ENCODE measurements around the gene IRX4.

The IRX4 gene

DNA sequence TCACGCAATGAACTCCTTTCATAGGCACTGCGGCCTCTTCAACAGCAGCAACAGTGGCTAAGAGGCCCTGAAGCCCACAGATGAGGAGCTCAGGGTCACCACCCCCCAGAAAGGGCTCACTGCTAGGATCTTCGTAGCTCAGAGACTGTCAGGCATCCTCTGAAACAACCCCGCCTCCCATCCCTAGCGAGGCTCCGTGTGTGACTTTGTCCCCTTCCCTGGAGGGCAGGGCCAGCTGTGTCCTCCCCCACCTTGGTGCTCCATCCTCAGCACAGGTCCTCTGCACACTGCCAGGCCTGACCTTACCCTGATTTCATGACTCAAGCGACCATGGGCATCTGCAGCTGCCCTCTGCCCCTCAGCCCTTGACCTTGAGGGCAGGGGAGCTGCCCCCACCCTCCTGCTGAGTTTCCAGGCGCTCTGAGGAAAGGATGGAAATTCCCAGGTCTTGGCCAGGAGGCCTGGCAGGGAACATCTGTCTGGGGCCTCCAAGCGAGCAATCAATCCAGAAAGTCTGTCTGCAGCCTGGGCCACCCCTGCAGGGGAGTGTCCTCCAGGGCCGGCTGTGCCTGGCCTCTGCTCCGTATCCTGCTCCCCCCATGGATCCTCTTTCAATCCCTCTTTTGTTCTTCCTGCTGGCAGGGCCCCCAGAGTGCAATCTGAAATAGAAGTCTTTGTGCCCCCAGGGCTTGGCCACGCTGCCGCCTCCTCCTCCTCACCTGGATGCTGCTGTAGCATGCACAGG, 6.8 kb upstream of the IRX4 start:
- DNase-seq = no peak

DNA sequence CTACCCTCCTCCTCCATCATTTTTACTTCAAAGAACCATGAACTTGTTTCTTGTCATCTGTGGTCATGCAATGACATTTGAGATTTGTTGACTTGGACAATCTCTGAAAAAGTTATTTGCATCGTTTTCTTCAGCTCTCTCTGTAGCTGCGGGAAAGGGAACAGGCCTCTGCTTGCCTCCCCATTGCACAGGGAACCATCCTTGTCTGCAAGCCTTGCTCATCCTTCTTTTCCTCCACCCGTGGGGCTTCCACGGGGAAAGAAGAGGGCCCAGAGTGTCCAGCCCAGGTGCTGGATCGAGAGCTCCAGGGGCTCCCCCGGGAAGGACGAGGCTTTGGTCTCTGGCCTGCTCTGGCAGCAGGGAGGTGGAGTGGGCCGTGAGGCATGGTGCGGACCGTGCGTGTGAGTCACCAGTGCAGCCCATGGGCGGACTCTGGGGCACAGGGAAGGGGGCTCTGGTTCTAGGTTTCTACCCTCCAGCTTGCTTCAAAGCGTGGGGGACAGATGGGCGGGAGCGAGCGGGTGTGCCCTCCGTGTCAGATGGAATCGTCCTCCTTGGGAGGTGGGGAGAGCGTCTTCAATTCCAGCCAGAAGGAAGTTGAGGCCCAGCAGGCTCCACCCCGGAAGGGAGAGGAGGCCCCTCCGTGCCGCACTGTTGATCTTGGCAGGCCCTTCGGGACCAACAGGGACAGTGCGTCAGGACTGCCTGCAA, 6.0 kb upstream of the IRX4 start:
- no peak for DNase-seq

DNA sequence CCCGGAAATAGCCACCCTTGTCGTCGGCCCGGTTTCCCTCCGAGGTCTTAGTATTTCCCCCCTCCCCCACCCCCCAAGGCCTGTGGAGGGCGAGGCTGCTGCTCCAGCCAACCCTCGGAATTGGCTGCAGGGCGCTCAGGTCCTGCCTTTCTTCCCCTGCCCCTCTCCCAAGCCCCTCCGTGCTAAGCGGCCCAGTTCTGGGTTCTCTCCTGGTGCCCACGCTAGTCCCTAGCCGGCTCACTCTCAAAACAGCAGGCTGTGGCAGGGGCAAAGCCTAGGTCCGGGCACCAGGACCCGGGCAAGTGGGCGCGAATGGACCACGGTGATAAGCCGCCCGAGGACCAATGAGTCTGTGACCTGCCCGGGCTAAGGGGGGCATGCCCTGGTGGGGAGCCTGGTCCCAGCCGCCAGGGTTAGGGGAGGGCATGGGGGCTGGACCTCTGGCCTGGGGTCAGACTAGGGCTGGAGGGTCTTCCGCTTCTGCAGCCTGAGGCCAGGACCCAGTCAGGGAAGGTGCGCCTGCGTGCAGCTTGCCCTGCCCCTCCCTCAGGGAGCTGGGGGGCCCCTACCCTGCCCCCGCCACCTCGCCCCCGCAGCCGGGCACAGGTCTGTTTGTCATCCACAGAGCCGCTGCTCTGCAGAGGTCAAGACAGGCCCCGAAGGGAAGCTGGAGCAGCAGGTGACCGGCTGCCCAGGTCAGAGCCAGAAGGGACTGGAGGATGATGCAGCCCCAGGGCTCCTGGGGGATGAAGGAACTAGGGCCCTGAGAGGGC, 5.0 kb upstream of the IRX4 start:
- DNase-seq = no peak

DNA sequence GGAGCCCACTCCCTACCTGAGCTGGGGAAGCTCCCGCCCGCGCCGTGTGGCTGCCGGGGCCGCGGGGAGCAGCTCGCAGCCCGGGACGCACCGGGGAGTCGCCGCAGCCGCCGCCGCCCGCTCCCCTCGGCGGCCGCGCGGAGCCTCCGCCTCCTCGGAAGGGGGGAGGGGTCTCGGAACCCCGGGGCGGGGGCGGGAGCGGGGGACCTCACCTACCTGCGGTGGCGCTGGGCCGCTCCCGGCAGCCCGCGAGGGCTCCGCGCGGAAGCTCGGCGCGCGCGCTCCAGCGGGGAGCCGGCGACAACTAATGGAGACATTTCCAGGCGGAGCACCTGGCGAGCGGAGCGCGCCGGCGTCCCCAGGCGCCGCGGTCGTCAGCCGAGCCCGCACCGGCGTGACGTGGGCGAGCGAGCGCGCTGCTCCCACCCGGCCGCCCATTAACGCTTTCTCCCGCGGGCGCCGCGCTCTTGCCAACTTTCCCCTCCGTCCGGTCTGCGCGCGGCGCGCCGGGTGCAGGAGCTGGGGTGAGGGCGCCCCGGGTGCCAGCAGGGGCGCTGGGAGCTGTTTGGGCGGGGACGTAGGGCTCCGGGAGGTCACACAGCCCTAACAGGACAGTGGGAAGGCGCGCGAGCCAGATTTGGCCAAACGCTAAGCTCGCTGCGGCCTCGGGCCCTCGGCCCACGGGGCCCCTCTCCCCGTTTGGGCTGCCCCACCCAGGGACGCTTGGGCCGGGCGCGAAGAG, 4.3 kb upstream of the IRX4 start:
- DNase-seq = no peak

DNA sequence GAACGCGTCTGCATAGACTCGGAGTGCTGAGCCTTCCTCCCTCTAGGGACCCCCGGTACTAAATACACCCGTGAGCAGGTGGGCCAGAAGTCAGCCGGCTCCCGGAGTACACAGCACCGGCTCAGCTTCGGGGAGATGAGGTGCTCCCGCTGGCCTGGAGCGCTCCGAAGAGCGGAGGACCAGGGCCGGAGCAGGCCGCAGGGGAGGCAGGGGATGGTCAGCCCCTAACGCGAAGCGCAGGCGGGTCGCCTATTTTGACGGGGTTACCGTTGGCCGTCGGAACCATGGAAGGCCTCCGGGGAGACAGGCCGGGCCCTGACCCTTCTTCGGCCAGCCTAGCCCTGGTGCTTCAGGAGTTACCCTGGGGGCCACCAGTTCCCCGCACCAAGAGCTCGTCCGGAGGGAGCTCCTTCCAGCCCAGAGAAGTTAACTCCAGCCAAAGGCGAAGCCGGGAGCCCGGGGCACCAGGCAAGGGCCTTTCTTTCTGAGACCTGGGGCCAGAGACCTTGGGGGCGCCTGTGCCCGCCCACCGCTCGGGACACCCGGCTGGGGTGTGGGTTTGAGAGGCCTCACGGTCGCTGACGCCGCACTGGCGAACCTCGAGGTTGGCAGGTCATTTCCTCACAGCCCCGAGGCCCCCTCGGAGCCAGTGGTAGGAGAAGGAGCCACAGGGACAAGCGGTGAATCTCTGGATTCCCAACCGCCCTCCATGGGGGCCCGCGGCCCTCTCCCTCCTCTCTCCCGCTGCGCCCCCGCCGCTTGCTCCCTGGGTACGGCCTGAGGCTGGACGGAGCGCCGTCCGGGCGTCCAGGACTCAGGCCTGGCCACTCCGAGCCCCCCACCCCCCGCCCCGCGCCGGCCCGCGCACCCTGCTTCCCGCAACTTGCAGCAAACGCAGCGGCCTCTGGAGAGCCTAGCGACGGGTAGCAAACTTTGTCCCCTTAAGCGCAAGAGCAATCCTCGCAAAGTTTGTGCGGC, 3.4 kb upstream of the IRX4 start:
- DNase-seq = no peak

DNA sequence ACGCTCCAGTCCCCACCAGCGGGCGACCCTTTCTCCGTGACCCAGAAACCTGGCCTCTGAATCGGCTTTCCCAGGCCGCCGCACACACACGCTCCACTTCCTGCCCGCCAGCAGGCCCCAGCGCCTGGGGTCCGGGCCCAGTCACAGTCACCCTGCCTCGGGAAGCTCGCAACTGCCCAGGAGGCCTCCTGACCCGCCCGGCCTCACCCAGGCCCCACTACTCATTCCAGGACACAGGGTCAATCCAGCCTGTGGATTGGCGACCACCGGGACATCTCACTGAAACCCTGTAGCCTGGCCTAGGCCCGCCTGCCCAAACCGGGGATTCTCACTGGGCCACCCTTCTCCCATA, 2.7 kb upstream of the IRX4 start:
- no peak for DNase-seq

DNA sequence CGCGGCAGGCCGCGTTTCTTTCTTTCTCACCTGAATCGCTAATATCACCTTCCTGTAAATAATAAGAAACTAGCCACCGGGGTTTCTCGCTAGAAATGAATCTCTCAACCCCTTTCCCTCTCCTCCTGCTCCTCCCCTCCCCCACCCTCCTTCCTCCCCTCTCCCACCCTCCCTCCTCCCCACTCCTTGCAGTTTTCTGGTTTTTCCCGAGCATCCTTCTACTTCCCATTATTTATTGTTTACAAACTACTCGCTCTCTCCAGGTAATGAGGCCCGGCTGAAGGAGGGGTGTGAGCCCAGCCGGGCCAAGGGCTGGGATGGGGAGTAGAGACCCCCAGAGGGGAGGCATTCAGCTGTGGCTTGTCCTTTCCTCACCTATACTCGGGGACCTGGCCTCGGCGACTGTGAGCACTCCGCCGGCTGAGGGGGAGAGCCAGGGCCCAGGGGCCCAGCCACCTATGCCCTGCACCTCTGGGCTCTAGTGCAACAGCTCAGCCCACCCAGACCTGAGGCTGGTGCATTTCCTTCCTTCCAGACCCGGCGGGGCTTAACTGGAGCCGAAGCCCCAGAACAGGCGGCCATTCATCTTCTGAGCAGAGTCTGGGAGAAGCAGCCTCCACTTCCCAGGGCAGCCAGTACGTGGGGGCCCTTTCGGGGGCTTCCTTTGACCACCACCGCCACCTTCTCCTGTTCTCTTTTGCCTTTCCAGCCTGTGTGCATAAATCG, 2.1 kb upstream of the IRX4 start:
- no peak for DNase-seq

DNA sequence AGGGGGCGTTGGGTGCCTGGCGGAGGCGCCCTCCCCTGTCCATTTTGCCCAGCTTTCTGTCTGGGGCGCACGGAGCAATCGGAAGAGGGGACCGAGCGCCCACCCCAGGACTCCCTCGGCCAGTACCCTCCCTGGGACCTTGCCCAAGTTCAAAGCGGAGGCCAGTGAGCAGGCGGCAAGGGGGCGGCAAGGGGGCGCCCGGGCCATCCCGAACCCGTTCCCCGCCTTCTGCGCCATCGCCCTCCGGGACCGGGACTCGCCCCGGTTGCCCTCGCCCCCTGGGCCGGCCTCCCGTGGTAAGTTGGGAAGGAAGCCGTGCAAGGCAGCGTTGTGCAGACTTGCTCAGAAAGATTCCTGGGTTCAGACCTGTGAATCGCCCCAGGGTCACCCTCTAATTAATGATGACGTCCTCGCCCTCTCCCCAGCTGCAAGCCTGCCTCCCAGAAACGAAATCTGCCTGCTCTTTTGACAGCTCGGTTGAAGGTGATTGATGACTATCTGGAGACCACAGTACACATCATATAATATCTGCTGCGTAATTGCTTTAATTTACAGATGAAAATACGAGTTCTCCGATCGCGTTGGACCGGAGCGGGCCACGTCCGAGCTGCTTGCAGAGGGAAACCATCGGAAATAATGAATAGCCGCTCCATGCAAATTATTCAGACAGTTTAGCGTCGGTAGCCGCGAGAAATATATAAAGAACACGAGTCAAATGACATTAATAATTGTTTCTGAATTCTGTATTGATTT, 1.4 kb upstream of the IRX4 start:
- DNase-seq = no peak

DNA sequence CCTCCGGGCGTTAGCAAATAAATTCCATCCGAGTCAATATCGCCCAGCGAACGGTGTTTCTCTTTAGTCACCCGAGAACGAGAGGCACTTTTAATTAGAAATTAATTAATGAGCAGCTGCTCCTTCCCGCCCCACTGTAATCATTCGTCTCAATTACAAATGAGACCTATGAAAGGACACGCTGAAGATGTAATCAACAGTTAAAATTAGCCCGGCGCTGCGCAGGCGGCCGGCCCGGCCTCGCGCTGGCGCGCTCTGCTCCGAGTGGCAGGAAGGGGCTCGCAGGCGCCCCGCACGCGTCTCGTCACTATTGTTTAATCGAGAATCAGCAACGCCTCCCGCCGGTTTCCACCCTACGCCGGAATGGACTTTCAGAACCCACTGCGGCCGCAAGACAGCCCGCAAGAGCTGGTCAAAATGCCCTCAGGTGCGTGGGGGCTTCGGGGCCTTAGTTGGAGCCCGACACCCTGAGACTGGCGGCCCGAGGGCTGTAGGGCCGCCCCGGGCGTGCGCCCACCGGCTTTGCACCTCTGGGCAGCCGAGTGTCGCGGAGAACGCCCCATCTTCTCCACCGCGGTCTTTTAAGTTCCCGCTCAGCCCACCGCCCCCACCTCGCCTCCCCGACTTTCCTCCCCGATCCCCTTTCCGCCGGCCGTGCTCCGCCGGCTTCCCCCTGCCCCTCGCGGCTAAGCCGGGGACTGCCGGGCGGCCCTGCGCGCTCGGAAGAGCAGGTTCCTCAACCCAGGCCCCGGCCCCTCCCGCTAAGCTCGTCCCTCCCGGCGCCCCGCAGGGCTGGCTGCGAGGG, 597 bp upstream of the IRX4 start:
- DNase-seq = no peak

DNA sequence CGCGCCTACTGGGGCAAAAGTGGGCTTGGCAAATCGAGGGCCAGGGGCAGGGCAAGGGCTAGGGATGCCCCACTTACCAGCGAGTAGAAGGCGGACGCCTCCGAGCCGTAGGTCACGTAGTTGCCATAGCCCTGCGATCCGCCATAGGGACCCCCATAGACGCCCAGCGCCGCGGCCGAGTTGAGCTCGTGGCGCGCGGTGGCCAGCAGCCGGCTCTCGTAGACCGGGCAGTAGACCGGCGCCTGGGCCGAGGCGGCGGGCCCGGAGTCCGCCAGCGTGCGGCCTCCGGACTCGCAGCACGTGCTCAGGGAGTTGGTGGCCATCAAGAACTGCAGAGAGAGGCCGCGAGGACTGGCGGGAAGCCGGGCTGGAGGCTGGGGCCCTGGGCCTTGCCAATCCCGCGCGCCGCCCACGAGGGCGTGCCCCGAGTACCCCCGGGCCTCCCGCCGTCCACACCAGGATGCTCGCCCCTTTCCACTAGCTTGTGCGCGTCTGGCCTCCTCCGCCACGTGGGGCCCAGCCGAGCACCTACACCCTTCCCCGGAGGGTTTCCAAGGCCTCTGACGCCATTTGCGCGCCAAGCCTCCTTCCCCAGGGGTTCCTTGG, 891 bp downstream of the IRX4 start:
- DNase-seq = no peak

DNA sequence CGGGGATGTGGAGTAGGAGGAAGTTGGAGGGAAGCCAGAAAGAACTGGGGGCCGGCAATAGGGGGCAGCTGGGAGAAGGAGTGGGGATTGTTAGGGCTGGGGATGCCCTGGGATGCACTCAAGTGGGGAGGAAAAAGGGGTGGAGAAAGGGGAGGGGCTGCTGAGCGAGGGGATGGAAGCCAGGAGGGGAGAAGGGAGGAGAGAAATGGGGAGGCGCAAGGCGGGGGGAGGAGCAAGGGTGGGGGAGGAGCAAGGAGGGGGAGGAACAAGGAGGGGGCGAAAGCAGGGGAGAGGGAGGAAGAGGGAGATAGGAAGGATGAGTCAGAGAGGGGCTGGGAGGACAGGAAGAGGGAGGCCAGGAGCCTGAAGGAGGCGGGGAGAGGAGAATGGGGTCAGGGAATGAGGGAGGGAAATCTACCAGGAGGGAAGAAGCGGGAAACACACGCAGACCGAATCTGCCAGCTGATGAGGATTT, 1.6 kb downstream of the IRX4 start:
- no peak for DNase-seq

DNA sequence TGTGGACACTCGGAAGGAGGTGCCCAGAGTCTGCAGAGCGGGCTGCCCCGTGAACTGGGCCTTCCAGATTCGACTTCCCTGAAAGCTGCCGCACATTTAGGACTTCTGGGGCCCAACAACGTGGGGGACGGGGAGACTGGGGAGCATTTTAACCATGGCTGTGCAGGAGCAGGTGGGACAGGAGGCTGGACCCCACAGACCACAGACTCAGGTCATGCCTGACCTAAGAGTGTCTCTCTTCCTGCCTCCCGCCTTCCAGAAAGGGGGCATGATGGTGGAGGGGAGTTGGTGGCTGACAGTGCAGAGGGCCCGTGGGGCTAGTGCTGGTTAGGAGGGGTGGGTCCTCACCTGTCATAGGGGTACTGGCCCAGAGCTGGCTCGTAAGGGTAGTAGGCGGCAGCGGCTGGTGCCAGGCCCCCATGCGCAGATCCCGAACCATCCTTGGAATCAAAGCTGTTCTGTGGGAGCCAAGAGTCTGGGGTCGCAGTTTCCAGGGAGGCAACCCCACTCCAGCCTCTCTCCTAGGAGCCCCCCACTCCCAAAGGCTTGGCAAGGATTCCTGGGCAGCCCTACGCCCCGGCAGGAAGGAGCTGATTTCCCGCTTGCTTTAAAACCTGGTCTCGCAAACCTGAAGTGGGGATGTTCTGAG, 2.2 kb downstream of the IRX4 start:
- no peak for DNase-seq

DNA sequence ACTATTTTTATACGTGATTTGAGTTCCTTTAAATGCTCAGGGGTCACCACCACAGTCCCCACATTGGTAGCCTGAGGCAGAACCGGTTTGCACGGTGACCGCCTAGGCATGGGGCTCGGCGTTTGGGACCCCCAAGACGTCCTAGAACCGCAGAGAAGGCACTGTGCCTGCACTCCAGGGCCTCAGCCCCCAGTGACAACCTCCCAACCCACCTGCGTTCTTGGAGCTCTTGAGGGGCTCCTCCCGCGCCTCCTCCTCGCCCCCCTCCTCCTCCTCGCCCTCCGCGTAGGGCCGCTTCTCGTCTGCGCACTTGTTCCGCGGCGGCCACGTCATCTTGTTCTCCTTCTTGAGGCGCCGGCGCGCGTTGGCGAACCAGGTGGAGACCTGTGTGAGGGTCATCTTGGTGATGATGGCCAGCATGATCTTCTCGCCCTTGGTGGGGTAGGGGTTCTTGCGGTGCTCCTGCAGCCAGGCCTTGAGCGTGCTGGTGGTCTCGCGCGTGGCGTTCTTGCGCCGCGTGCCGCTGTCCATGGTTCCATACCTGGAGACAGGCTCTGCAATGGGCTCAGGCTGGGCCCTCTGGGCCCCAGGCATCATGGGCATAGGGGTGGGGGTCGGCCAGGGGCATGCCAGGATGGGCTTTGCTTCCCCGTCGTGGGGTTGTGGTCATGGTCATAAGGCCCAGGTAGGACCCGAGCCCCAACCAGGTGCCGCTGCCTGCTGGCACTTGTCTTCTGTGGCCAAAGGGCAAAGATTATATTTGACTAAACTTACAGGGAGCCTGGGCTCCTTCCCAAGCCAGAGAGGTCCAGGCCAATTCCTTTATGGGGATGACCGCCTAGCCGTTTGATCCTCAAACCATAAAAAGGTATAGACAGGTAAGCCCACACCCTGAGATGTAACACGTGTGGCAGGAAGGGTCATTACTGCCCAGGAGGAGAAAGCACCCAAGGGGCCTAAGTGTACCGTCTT, 3.1 kb downstream of the IRX4 start:
- DNase-seq = no peak

DNA sequence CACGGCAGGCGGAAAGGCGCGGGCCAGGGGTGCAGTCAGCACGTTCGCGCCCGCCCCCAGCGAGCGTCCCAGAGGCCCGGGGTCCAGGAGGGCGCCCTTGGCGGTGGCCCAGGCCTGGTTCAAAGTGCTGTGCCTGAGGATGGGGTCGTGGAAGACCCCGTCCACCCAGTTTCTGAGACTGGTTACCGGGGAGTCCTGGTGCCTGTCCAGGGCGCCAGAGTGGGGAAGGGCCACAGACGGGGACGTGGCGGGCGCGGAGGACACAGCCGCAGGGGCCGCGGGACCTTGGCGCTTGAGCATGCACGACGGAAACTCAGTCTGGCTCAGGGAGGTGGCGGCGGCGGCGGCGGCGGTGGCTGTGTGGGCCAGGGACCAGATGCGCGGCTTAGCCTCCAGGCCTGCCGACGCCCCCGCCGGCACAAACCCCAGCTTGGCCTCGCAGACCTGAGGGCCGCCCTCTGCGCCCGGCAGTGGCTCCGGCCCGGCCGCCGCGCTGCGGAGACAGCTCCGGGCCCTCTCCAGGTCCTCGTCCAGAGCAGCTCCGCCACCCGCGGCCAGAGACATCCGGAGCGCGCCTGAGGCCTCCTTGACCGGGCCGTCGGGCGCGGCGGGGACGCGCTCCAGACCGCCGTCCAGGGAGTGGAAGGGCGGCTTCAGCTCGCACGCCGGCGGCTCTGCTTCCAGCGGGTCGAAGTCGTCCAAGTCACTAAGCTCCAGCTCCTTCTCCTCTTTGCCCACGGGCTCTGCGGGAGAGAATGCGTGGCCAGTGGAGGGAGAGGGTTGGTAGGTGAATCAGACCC, 4.5 kb downstream of the IRX4 start:
- no peak for DNase-seq

DNA sequence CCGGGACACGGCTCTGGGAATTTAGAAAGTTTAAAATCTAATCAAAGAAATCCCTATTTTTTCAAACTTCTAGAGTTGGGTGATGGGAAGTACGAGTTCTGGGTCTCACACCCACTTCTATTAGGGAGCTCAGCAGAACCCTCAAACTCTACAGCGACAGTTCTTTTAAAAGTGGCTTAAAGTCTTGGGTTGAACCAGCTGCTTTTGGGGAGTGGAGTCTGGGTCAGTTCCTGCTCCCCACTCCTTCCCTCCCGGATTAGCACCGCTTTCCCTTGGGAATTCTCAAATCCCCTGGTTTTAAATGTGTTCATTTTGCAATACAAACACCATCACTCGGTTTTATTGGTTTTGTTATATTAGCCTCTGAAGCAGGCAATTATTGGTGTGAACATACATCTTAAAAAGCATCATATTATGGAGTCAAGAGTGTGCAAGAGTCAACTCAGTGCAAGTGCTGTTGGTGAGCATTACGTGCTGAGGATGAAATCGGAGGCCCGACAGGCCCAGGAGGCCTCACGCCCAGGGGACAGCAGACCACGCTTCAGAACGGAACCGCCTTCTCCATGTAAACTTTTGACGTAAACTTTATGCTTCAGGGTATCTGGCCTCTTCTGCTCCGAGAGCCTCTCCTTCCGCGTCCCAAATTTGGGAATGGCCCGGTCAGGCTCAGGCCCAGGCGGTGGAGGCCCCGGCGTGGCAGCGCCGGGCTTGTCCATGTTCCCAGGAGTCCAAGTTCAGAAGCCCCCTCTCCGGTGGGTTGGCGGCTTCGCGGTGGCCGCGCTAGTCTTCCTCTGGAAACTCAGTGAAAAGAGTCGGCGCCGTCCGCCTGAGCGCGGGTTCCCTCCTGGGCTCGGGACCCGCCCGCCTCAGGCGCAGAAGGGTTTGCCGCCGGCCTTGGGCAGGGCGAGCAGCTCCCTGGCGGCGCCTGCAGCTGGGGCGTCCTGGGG, 5.3 kb downstream of the IRX4 start:
- no peak for DNase-seq

Measured in NCI-H446 (cell line).